Measurements from ENCODE around the gene BIRC6. TPM values are rescaled to one million over a fixed set of nuclear protein-coding genes. Genes with fewer than 3 reads are reported as not detected.

BIRC6 gene
- total RNA-seq, 5 donors from 2014 or later (not counting 1 experiment from before 2014, with no cell fraction given): 106 to 179 (median 121) TPM

- no peak for DNase-seq
- CTCF ChIA-PET: no interaction called here
- H3K9me3 ChIP-seq: no peaks in the 10 kb centered on the region
- no CpG with 5 or more reads among the region's 3 CpGs for WGBS (ENCODE audit: insufficient coverage)
- peaks cover 10% of the 10 kb centered on the region for H3K36me3 Mint-ChIP-seq
- H3K4me3 ChIP-seq (ENCODE audit: control insufficient read depth in 1 of 2, extremely low read depth in 1 of 2, low read length in 1 of 2): no peak overlapping the region
- H3K27me3 Mint-ChIP-seq: no peaks in the 10 kb centered on the region
- no peaks in the 10 kb centered on the region for H3K36me3 ChIP-seq (ENCODE audit: control insufficient read depth in 2 of 2, extremely low read depth in 1 of 2, insufficient read depth in 1 of 2, low read length in 1 of 2)
- no peak overlapping the region for H3K27ac Mint-ChIP-seq
- H3K9me3 Mint-ChIP-seq: no peaks in the 10 kb centered on the region
- H3K4me3 Mint-ChIP-seq: no peak overlapping the region
- peaks cover 4 to 24% of the 10 kb centered on the region in 2 experiments for H3K4me1 ChIP-seq (ENCODE audit: control insufficient read depth in 1 of 2, extremely low read depth in 1 of 2, insufficient read depth in 2 of 2, low read length in 2 of 2)
- peaks cover 0 to 4% of the 10 kb centered on the region in 2 experiments for H3K27me3 ChIP-seq (replicated peaks in 1 of 2; ENCODE audit: control insufficient read depth in 2 of 2, extremely low read depth in 1 of 2, insufficient read depth in 2 of 2, low read length in 1 of 2)
- no peak overlapping the region for H3K27ac ChIP-seq (ENCODE audit: low read length)
- POLR2A ChIA-PET: no interaction called here
- ATAC-seq (replicated peaks in 1 of 4): no peak
- peaks cover 19 to 21% (median 20%) of the 10 kb centered on the region in 3 donors for H3K4me1 Mint-ChIP-seq
These were observed 268.0 kb downstream of the BIRC6 start for GRCh38 chr2:32624812-32625211.

- Histone ChIP-seq H3K4me3 (ENCODE audit: control insufficient read depth in 1 of 2, extremely low read depth in 1 of 2, low read length in 1 of 2) (peak overlapping the region in 1 of 2 donors; percentile 95), H3K27me3 (replicated peaks in 1 of 2; ENCODE audit: control insufficient read depth in 2 of 2, extremely low read depth in 1 of 2, insufficient read depth in 2 of 2, low read length in 1 of 2) (peaks cover 0 to 4% of the 10 kb centered on the region in 2 experiments), H3K4me1 (ENCODE audit: control insufficient read depth in 1 of 2, extremely low read depth in 1 of 2, insufficient read depth in 2 of 2, low read length in 2 of 2) (peaks cover 4 to 24% of the 10 kb centered on the region in 2 experiments), H3K36me3 (ENCODE audit: control insufficient read depth in 2 of 2, extremely low read depth in 1 of 2, insufficient read depth in 1 of 2, low read length in 1 of 2) (peaks cover 0 to 5% of the 10 kb centered on the region in 2 donors), H3K27ac (ENCODE audit: low read length) (no peak overlapping the region), H3K9me3 (no peaks in the 10 kb centered on the region)
- peaks cover 18% of the 10 kb centered on the region for H3K36me3 Mint-ChIP-seq
- DNase-seq (no peak), ATAC-seq (replicated peaks in 1 of 4) (no peak)
- 90% methylated on average over 4 of the region's 13 CpGs for WGBS (ENCODE audit: insufficient coverage)
- ChIA-PET CTCF (interaction anchor here in 1 of 2 donors (0.6 kb wide), 1 partner anchor 51 kb away, joined by 3 read pairs; no protein-coding TSS in a partner anchor), POLR2A (no interaction called here)
- H3K9me3 Mint-ChIP-seq: no peaks in the 10 kb centered on the region
- H3K27me3 Mint-ChIP-seq: no peaks in the 10 kb centered on the region
- H3K4me1 Mint-ChIP-seq: peaks cover 26 to 29% (median 26%) of the 10 kb centered on the region in 3 donors
- H3K27ac Mint-ChIP-seq: peak overlapping the region in 1 of 2 donors; percentile 51
- H3K4me3 Mint-ChIP-seq: peak overlapping the region in 2 of 3 donors; percentile 87 to 91
These were observed 269.9 kb downstream of the BIRC6 start for GRCh38 chr2:32626639-32627221.

- peak overlapping the region; percentile 41 for H3K27ac ChIP-seq (ENCODE audit: low read length)
- Mint-ChIP-seq H3K27me3 (no peaks in the 10 kb centered on the region), H3K9me3 (no peaks in the 10 kb centered on the region), H3K4me1 (peaks cover 30 to 32% (median 31%) of the 10 kb centered on the region in 3 donors), H3K36me3 (peaks cover 19% of the 10 kb centered on the region), H3K4me3 (peak overlapping the region; percentile 87 to 91 (median 89)), H3K27ac (peak overlapping the region; percentile 51 to 87)
- ChIA-PET CTCF (interaction anchor here in 1 of 2 donors (1.1 kb wide), 1 partner anchor 956 kb away, joined by 5 read pairs; no protein-coding TSS in a partner anchor), POLR2A (no interaction called here)
- H3K9me3 ChIP-seq: no peaks in the 10 kb centered on the region
- DNase-seq (peak in 11 of 35 experiments; percentile 2 to 23 (median 4)), ATAC-seq (replicated peaks in 1 of 4) (peak; percentile 28 to 46 (median 30))
- 4% methylated on average over 15 of the region's 16 CpGs for WGBS (ENCODE audit: insufficient coverage)
- peaks cover 0 to 4% of the 10 kb centered on the region in 2 experiments for H3K27me3 ChIP-seq (replicated peaks in 1 of 2; ENCODE audit: control insufficient read depth in 2 of 2, extremely low read depth in 1 of 2, insufficient read depth in 2 of 2, low read length in 1 of 2)
- peaks cover 4 to 24% of the 10 kb centered on the region in 2 experiments for H3K4me1 ChIP-seq (ENCODE audit: control insufficient read depth in 1 of 2, extremely low read depth in 1 of 2, insufficient read depth in 2 of 2, low read length in 2 of 2)
- peak overlapping the region; percentile 95 to 99 for H3K4me3 ChIP-seq (ENCODE audit: control insufficient read depth in 1 of 2, extremely low read depth in 1 of 2, low read length in 1 of 2)
- peaks cover 0 to 10% of the 10 kb centered on the region in 2 donors for H3K36me3 ChIP-seq (ENCODE audit: control insufficient read depth in 2 of 2, extremely low read depth in 1 of 2, insufficient read depth in 1 of 2, low read length in 1 of 2)
These were observed 270.6 kb downstream of the BIRC6 start for GRCh38 chr2:32627441-32627813.

GRCh38 chr2:32627814-32628579 is 271.2 kb downstream of the BIRC6 start, which contains the start of gene TTC27:
TTC27 (plus strand) TSS chr2:32628050; CDS start chr2:32628293, 243 bp downstream.
- Mint-ChIP-seq H3K4me1 (peaks cover 31 to 34% (median 33%) of the 10 kb centered on the region in 3 donors), H3K27ac (peak within 1 kb of the TSS; percentile 51 to 87), H3K4me3 (peak within 1 kb of the TSS; percentile 87 to 91 (median 89)), H3K36me3 (peaks cover 24% of the 10 kb centered on the region), H3K27me3 (no peaks in the 10 kb centered on the region), H3K9me3 (no peaks in the 10 kb centered on the region)
- CTCF ChIA-PET: interaction anchor here in 1 of 2 donors (1.1 kb wide), 1 partner anchor 955 kb away, joined by 5 read pairs; no protein-coding TSS in a partner anchor
- DNase-seq (peak; percentile 90 to 97 (median 93)), ATAC-seq (replicated peaks in 1 of 4) (peak; percentile 100)
- 0% methylated on average over 27 of the region's 39 CpGs for WGBS (ENCODE audit: insufficient coverage)
- H3K4me1 ChIP-seq (ENCODE audit: control insufficient read depth in 1 of 2, extremely low read depth in 1 of 2, insufficient read depth in 2 of 2, low read length in 2 of 2): peaks cover 4 to 24% of the 10 kb centered on the region in 2 experiments
- no peaks in the 10 kb centered on the region for H3K9me3 ChIP-seq
- peaks cover 0 to 4% of the 10 kb centered on the region in 2 experiments for H3K27me3 ChIP-seq (replicated peaks in 1 of 2; ENCODE audit: control insufficient read depth in 2 of 2, extremely low read depth in 1 of 2, insufficient read depth in 2 of 2, low read length in 1 of 2)
- H3K36me3 ChIP-seq (ENCODE audit: control insufficient read depth in 2 of 2, extremely low read depth in 1 of 2, insufficient read depth in 1 of 2, low read length in 1 of 2): peaks cover 0 to 13% of the 10 kb centered on the region in 2 donors
- H3K27ac ChIP-seq (ENCODE audit: low read length): peak within 1 kb of the TSS; percentile 56
- H3K4me3 ChIP-seq (ENCODE audit: control insufficient read depth in 1 of 2, extremely low read depth in 1 of 2, low read length in 1 of 2): peak within 1 kb of the TSS; percentile 95 to 99
- POLR2A ChIA-PET: interaction anchor here in 1 of 2 donors (0.6 kb wide), 1 partner anchor 590 kb away, joined by 3 read pairs; no protein-coding TSS in a partner anchor

GRCh38 chr2:32632089-32632488 is 275.3 kb downstream of the BIRC6 start:
- ChIA-PET CTCF (interaction anchor here (0.7 kb wide), 2 partner anchors 200 to 417 kb away, joined by 3 to 4 read pairs; no protein-coding TSS in a partner anchor), POLR2A (interaction anchor here in 1 of 2 donors (1.1 kb wide), 1 partner anchor 40 kb away, joined by 4 read pairs; no protein-coding TSS in a partner anchor)
- Histone ChIP-seq H3K27me3 (replicated peaks in 1 of 2; ENCODE audit: control insufficient read depth in 2 of 2, extremely low read depth in 1 of 2, insufficient read depth in 2 of 2, low read length in 1 of 2) (peaks cover 0 to 4% of the 10 kb centered on the region in 2 experiments), H3K9me3 (no peaks in the 10 kb centered on the region), H3K4me1 (ENCODE audit: control insufficient read depth in 1 of 2, extremely low read depth in 1 of 2, insufficient read depth in 2 of 2, low read length in 2 of 2) (peaks cover 4 to 20% of the 10 kb centered on the region in 2 experiments), H3K4me3 (ENCODE audit: control insufficient read depth in 1 of 2, extremely low read depth in 1 of 2, low read length in 1 of 2) (no peak overlapping the region), H3K27ac (ENCODE audit: low read length) (no peak overlapping the region), H3K36me3 (ENCODE audit: control insufficient read depth in 2 of 2, extremely low read depth in 1 of 2, insufficient read depth in 1 of 2, low read length in 1 of 2) (peaks cover 0 to 37% of the 10 kb centered on the region in 2 donors)
- no peak for DNase-seq
- Mint-ChIP-seq H3K27me3 (no peaks in the 10 kb centered on the region), H3K9me3 (no peaks in the 10 kb centered on the region), H3K4me1 (peaks cover 29 to 32% (median 32%) of the 10 kb centered on the region in 3 donors), H3K4me3 (no peak overlapping the region), H3K27ac (no peak overlapping the region), H3K36me3 (peaks cover 37% of the 10 kb centered on the region)
- no CpG with 5 or more reads among the region's 5 CpGs for WGBS (ENCODE audit: insufficient coverage)
- ATAC-seq (replicated peaks in 1 of 4): no peak

- Histone ChIP-seq H3K27ac (ENCODE audit: low read length) (no peak overlapping the region), H3K9me3 (no peaks in the 10 kb centered on the region), H3K4me3 (ENCODE audit: control insufficient read depth in 1 of 2, extremely low read depth in 1 of 2, low read length in 1 of 2) (no peak overlapping the region), H3K36me3 (ENCODE audit: control insufficient read depth in 2 of 2, extremely low read depth in 1 of 2, insufficient read depth in 1 of 2, low read length in 1 of 2) (peaks cover 0 to 44% of the 10 kb centered on the region in 2 donors), H3K4me1 (ENCODE audit: control insufficient read depth in 1 of 2, extremely low read depth in 1 of 2, insufficient read depth in 2 of 2, low read length in 2 of 2) (peaks cover 4 to 12% of the 10 kb centered on the region in 2 experiments), H3K27me3 (replicated peaks in 1 of 2; ENCODE audit: control insufficient read depth in 2 of 2, extremely low read depth in 1 of 2, insufficient read depth in 2 of 2, low read length in 1 of 2) (no peaks in the 10 kb centered on the region)
- H3K36me3 Mint-ChIP-seq: peaks cover 41% of the 10 kb centered on the region
- ChIA-PET CTCF (no interaction called here), POLR2A (no interaction called here)
- no peak overlapping the region for H3K27ac Mint-ChIP-seq
- H3K9me3 Mint-ChIP-seq: no peaks in the 10 kb centered on the region
- DNase-seq: no peak
- no peak for ATAC-seq (replicated peaks in 1 of 4)
- H3K4me3 Mint-ChIP-seq: no peak overlapping the region
- peaks cover 20 to 25% (median 24%) of the 10 kb centered on the region in 3 donors for H3K4me1 Mint-ChIP-seq
- no peaks in the 10 kb centered on the region for H3K27me3 Mint-ChIP-seq
- WGBS (ENCODE audit: insufficient coverage): no CpG with 5 or more reads among the region's 3 CpGs
These were observed 276.2 kb downstream of the BIRC6 start for GRCh38 chr2:32633040-32633439.
